Calu3 (cell line): Measurements from ENCODE around the gene TEX22. TPM values are rescaled to one million over a fixed set of nuclear protein-coding genes. Genes with fewer than 3 reads are reported as not detected.

ENCODE experiments used
- BruUV-seq: library from RNA; stranded (reverse); fragments of 400-500 nt; replicated peaks from 2 replicates; lab custom pipeline; 2021; lab: Mats Ljungman, UMichigan
- CTCF ChIA-PET: fragments of 300-600 bp; sonication (Branson Sonifier 250); formaldehyde crosslinking; loops from one replicate; lab custom pipeline; 2022; ENCODE audit warnings: antibody characterized with exemption; lab: Charles Lee
- DNase-seq: peaks from one replicate; pipeline ENCODE4 v3.0.0; 2022
- H3K27ac Mint-ChIP-seq: one replicate; pipeline ENCODE4 v1.8.0; 2022; ENCODE audit warnings: mixed read lengths; ENCODE audit not compliant: unreplicated experiment
- H3K27me3 Mint-ChIP-seq: one replicate; pipeline ENCODE4 v1.8.0; 2022; ENCODE audit warnings: mixed read lengths; ENCODE audit not compliant: unreplicated experiment
- H3K36me3 Mint-ChIP-seq: one replicate; pipeline ENCODE4 v1.8.0; 2022; ENCODE audit warnings: mild to moderate bottlenecking, moderate library complexity, mixed read lengths; ENCODE audit not compliant: insufficient read depth, unreplicated experiment
- H3K4me1 Mint-ChIP-seq: one replicate; pipeline ENCODE4 v1.8.0; 2022; ENCODE audit warnings: mild to moderate bottlenecking, low read depth, mixed read lengths; ENCODE audit not compliant: unreplicated experiment
- H3K4me3 Mint-ChIP-seq: one replicate; pipeline ENCODE4 v1.8.0; 2022; ENCODE audit warnings: mild to moderate bottlenecking, low read depth, moderate library complexity, mixed read lengths; ENCODE audit not compliant: unreplicated experiment
- H3K9me3 Mint-ChIP-seq: one replicate; pipeline ENCODE4 v1.8.0; 2022; ENCODE audit warnings: low read depth, mixed read lengths; ENCODE audit not compliant: unreplicated experiment
- CTCF ChIP-seq: fragments of 200-600 bp; IDR thresholded peaks from one replicate; pipeline ENCODE4 v1.8.0; 2022; ENCODE audit warnings: antibody characterized with exemption; ENCODE audit not compliant: unreplicated experiment
- intact Hi-C: fragments of 100-400 bp; cut with micrococcal nuclease; formaldehyde crosslinking; loops from one replicate; pipeline ENCODE4 v1.10.0; 2022; ENCODE audit not compliant: unreplicated experiment
- total RNA-seq: library from RNA; stranded (reverse); gene quantifications from 2 replicates; pipeline ENCODE4 v1.2.3, GENCODE V29; 2022

TEX22 gene
- total RNA-seq, 1 experiment from 2014 or later: 2.8 TPM

DNA sequence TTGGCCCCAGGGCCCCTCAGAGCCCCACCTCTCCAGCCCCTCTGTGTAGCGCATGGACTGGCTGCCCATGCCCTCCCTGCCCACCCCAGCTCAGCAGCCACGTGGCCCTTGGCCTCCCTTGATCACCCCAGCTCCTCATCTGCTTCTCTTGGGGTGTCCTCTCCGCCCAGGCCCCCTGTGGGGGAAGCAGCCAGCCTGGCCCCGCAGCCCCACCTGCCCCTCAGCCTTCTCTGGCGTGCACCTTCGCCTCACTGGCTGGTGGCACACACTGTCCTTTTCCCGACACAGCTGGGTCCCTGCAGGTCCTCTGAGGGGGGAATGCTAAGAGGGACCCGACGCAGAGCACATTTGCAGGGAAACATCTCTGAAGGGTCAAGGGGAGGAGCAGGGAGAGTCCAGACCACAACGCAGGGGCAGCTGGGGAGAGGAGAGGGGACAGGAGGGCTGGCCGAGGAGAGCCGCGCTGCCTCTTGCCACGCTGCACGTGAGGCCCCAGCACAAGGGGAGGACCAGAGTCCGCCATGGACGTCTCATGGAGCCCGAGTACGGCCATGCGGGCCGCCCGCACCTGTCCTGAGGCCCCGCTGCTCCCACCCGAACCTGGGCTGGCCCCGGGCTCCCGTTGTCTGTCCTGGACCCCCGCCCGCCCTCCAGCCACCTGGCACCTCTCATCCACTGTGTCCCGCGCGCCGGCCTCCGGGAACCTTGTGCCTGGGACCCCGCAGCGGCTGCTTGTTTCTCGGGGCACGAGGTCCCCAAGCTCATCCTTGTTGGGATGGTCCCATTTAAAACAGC, 47.7 kb upstream of the TEX22 start:
- BruUV-seq: no TSS peak
- Mint-ChIP-seq H3K27ac (no peak overlapping the region), H3K36me3 (peaks cover 14% of the 10 kb centered on the region), H3K9me3 (no peaks in the 10 kb centered on the region), H3K4me3 (no peak overlapping the region), H3K27me3 (no peaks in the 10 kb centered on the region), H3K4me1 (no peaks in the 10 kb centered on the region)
- no peak for TF ChIP-seq CTCF
- CTCF ChIA-PET: no interaction called here
- intact Hi-C loops: loop anchor here (10.0 kb wide), 1 partner anchor 256 kb away; no protein-coding TSS in a partner anchor
- DNase-seq: no peak

DNA sequence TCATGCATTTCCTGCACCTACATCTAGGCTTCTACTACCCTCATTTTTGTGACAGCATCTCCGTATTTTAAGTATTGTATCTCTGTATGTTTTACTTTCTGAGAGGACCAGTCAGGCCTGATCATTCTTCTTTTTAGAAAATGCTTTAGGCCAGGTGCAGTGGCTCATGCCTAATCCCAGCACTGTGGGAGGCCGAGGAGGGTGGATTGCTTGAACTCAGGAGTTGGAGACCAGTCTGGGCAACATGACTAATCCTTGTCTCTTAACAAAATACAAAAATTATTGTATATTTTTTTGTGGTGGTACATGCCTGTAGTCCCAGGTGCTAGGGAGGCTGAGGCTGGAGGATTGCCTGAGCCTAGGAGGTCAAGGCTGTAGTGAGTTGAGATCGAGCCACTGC, 46.9 kb upstream of the TEX22 start:
- CTCF ChIA-PET: interaction anchor here (0.8 to 1.3 kb wide), 2 partner anchors 171 to 264 kb away, joined by 3 to 4 read pairs; no protein-coding TSS in a partner anchor
- Mint-ChIP-seq H3K27me3 (no peaks in the 10 kb centered on the region), H3K9me3 (no peaks in the 10 kb centered on the region), H3K4me3 (no peak overlapping the region), H3K27ac (no peak overlapping the region), H3K4me1 (no peaks in the 10 kb centered on the region), H3K36me3 (peaks cover 15% of the 10 kb centered on the region)
- intact Hi-C loops: loop anchor here (10.0 kb wide), 1 partner anchor 257 kb away; no protein-coding TSS in a partner anchor
- BruUV-seq: no TSS peak
- TF ChIP-seq CTCF: no peak
- no peak for DNase-seq

DNA sequence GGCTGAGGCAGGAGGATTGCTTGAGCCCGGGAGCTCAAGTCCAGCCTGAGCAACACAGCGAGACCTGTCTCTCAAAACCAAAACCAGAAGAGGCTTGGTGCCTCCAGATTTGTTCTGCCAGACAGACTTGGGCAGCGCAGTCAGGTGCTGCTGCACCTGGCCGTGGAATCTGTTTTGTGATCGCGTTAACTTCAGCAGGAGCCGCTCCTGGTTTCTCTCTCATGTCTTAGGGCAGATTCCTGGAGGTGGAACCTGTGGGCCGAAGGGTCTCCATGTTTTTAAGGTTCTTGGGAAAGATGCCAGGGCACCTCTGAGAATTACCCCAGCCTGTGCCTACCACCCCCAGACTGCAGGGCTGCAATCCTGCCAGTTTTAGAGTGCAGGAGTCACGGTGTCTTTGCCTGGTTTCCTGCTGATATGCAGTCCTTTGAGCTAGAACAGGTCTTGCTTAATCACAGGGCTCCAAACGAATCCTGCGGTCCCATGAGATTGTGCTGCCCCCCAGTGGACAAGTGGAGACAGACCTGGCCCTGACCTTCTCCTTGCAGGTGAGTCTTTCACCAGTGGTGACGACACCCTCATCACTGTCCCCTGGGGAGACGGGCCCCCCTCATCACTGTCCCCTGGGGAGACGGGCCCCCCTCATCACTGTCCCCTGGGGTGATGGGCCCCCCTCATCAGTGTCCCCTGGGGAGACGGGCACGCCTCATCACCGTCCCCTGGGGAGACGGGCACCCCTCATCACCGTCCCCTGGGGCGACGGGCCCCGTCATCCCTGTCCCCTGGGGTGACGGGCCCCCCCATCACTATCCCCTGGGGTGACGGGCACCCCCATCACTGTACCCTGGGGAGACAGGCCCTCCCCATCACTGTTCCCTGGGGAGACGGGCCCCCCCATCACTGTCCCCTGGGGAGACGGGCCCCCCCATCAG, 46.2 kb upstream of the TEX22 start:
- intact Hi-C loops: loop anchor here (1.0 to 10.0 kb wide), 2 partner anchors 149 to 257 kb away; no protein-coding TSS in a partner anchor
- Mint-ChIP-seq H3K27ac (no peak overlapping the region), H3K4me3 (no peak overlapping the region), H3K4me1 (no peaks in the 10 kb centered on the region), H3K9me3 (no peaks in the 10 kb centered on the region), H3K27me3 (no peaks in the 10 kb centered on the region), H3K36me3 (peaks cover 17% of the 10 kb centered on the region)
- peak; percentile 90 for DNase-seq
- CTCF ChIA-PET: interaction anchor here (0.7 to 1.3 kb wide), 11 partner anchors 19 to 584 kb away, joined by 3 to 7 read pairs (median 3); partner anchors contain the start of gene BRF1
- TF ChIP-seq CTCF: peak; percentile 83
- BruUV-seq: no TSS peak

DNA sequence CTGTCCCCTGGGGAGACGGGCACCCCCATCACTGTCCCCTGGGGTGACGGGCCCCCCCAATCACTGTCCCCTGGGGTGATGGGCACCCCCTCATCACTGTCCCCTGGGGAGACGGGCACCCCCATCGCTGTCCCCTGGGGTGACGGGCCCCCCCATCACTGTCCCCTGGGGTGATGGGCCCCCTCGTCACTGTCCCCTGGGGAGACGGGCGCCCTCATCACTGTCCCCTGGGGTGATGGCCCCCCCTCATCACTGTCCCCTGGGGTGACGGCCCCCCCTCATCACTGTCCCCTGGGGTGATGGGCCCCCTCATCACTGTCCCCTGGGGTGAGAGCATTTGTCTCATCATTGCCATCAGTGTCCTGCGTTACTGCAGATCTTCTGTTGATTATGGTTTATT, 45.2 kb upstream of the TEX22 start:
- intact Hi-C loops: loop anchor here (10.0 kb wide), 1 partner anchor 258 kb away; no protein-coding TSS in a partner anchor
- no peak for TF ChIP-seq CTCF
- no peaks in the 10 kb centered on the region for H3K27me3 Mint-ChIP-seq
- CTCF ChIA-PET: no interaction called here
- no peaks in the 10 kb centered on the region for H3K9me3 Mint-ChIP-seq
- BruUV-seq: no TSS peak
- H3K4me1 Mint-ChIP-seq: no peaks in the 10 kb centered on the region
- no peak for DNase-seq
- H3K4me3 Mint-ChIP-seq: no peak overlapping the region
- no peak overlapping the region for H3K27ac Mint-ChIP-seq
- peaks cover 20% of the 10 kb centered on the region for H3K36me3 Mint-ChIP-seq
